ENCODE measurements around the gene MIS12.

DNA sequence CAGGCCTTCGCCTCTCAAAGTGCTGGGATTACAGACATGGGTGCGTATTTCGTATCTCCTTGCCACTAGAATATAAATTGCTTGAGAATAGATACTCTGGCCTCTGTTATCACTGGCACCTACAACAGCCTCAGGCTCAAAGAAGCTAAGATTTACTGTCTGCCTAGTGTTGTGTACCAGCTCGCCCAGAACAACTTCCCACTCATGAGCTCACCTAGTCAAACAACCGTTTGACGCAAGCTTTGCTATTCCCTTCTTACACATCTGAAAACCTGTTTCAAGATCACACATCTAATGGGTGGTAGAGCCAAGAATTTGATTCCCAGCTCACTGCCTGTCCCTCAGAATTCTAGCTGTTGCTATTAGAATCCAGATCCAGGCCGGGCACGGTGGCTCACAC lies 24.4 kb downstream of the MIS12 start:
- TF ChIP-seq SUZ12 (IDR thresholded peaks at IDR 0.05; ENCODE audit: low read depth, low read length) (no peak), EHMT2 (IDR thresholded peaks at IDR 0.05; ENCODE audit: borderline replicate concordance, low read depth, low read length) (no peak), PRPF4 (IDR thresholded peaks at IDR 0.05; ENCODE audit: low read depth, low read length, poor library complexity, severe bottlenecking) (no peak), ZFX (CRISPR knock-in tag; IDR thresholded peaks at IDR 0.05; ENCODE audit: low read depth) (no peak), HIC2 (CRISPR knock-in tag; IDR thresholded peaks at IDR 0.05; ENCODE audit: low read depth) (no peak), RNF219 (CRISPR knock-in tag; IDR thresholded peaks at IDR 0.05) (no peak), NR3C1 (CRISPR knock-in tag; IDR thresholded peaks at IDR 0.05) (no peak)
- TF ChIP-seq, protein P1, sequence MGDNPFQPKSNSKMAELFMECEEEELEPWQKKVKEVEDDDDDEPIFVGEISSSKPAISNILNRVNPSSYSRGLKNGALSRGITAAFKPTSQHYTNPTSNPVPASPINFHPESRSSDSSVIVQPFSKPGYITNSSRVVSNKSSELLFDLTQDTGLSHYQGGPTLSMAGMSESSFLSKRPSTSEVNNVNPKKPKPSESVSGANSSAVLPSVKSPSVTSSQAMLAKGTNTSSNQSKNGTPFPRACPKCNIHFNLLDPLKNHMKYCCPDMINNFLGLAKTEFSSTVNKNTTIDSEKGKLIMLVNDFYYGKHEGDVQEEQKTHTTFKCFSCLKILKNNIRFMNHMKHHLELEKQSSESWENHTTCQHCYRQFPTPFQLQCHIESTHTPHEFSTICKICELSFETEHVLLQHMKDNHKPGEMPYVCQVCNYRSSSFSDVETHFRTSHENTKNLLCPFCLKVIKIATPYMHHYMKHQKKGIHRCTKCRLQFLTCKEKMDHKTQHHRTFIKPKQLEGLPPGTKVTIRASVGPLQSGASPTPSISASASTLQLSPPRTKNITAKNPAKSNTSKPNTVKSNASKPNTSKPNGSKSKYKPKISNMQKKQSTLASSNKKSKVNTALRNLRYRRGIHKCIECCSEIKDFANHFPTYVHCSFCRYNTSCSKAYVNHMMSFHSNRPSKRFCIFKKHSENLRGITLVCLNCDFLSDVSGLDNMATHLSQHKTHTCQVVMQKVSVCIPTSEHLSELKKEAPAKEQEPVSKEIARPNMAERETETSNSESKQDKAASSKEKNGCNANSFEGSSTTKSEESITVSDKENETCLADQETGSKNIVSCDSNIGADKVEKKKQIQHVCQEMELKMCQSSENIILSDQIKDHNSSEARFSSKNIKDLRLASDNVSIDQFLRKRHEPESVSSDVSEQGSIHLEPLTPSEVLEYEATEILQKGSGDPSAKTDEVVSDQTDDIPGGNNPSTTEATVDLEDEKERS (CRISPR knock-in tag; IDR thresholded peaks at IDR 0.05), result no peak

All from HepG2 (cell line).